Stimulated activated naive CD8-positive, alpha-beta T cell treated with anti-CD3 and anti-CD28 coated beads, Interleukin-15, Interleukin-2, amounts not matched to agents 100 ng/mL and 50 ng/mL, for 24 hours (primary cell): ENCODE results near the gene FAM53A.
"Not testable (repeated sequence)": the region's sequence is repeated elsewhere in the genome, so short reads cannot be mapped to it uniquely, and the experiment has no call there.

Experiments used
- H3K27ac Mint-ChIP-seq: one replicate; pipeline ENCODE4 v1.8.0; 2021; ENCODE audit warnings: mild to moderate bottlenecking, mixed read lengths
- H3K27me3 Mint-ChIP-seq: one replicate; pipeline ENCODE4 v1.8.0; 2021; ENCODE audit warnings: mixed read lengths
- H3K36me3 Mint-ChIP-seq: one replicate; pipeline ENCODE4 v1.8.0; 2021; ENCODE audit warnings: low read depth, mixed read lengths
- H3K4me1 Mint-ChIP-seq: one replicate; pipeline ENCODE4 v1.8.0; 2021; ENCODE audit warnings: low read depth, mixed read lengths
- H3K4me3 Mint-ChIP-seq: one replicate; pipeline ENCODE4 v1.8.0; 2021; ENCODE audit warnings: mild to moderate bottlenecking, mixed read lengths
- H3K9me3 Mint-ChIP-seq: one replicate; pipeline ENCODE4 v1.8.0; 2021; ENCODE audit warnings: mixed read lengths

FAM53A gene

GRCh38 chr4:1644891-1645657 is 39.0 kb downstream of the FAM53A start:
- H3K27me3 Mint-ChIP-seq: no peaks in the 10 kb centered on the region

GRCh38 chr4:1643971-1644735 is 40.0 kb downstream of the FAM53A start:
- H3K4me3 Mint-ChIP-seq: no peak overlapping the region
- H3K27ac Mint-ChIP-seq: no peak overlapping the region
- H3K27me3 Mint-ChIP-seq: no peaks in the 10 kb centered on the region
- no peaks in the 10 kb centered on the region for H3K4me1 Mint-ChIP-seq
- no peaks in the 10 kb centered on the region for H3K9me3 Mint-ChIP-seq
- H3K36me3 Mint-ChIP-seq: no peaks in the 10 kb centered on the region

More at GRCh38 chr4:1644891-1645657, 39.0 kb downstream of the FAM53A start:
- Mint-ChIP-seq H3K4me3 (no peak overlapping the region), H3K36me3 (no peaks in the 10 kb centered on the region), H3K4me1 (no peaks in the 10 kb centered on the region), H3K9me3 (no peaks in the 10 kb centered on the region), H3K27ac (no peak overlapping the region)

GRCh38 chr4:1642196-1642951 is 41.7 kb downstream of the FAM53A start:
- Mint-ChIP-seq H3K36me3 (no peaks in the 10 kb centered on the region), H3K9me3 (no peaks in the 10 kb centered on the region), H3K27me3 (no peaks in the 10 kb centered on the region), H3K4me1 (no peaks in the 10 kb centered on the region), H3K27ac (no peak overlapping the region), H3K4me3 (no peak overlapping the region)

GRCh38 chr4:1641671-1642070 is 42.4 kb downstream of the FAM53A start:
- Mint-ChIP-seq H3K27ac (no peak overlapping the region), H3K4me3 (no peak overlapping the region), H3K36me3 (no peaks in the 10 kb centered on the region), H3K9me3 (no peaks in the 10 kb centered on the region), H3K4me1 (no peaks in the 10 kb centered on the region), H3K27me3 (no peaks in the 10 kb centered on the region)

- H3K9me3 Mint-ChIP-seq, H3K36me3 Mint-ChIP-seq, H3K4me3 Mint-ChIP-seq, H3K4me1 Mint-ChIP-seq, H3K27me3 Mint-ChIP-seq, H3K27ac Mint-ChIP-seq: not testable (repeated sequence)
Measured at GRCh38 chr4:1640716-1641503, 43.2 kb downstream of the FAM53A start.

- H3K27me3 Mint-ChIP-seq: no peaks in the 10 kb centered on the region
- no peaks in the 10 kb centered on the region for H3K4me1 Mint-ChIP-seq
- H3K9me3 Mint-ChIP-seq: no peaks in the 10 kb centered on the region
- no peak overlapping the region for H3K27ac Mint-ChIP-seq
- no peak overlapping the region for H3K4me3 Mint-ChIP-seq
- H3K36me3 Mint-ChIP-seq: no peaks in the 10 kb centered on the region
Measured at GRCh38 chr4:1640190-1640589, 43.9 kb downstream of the FAM53A start.

GRCh38 chr4:1639299-1639868 is 44.7 kb downstream of the FAM53A start:
- no peaks in the 10 kb centered on the region for H3K9me3 Mint-ChIP-seq
- H3K36me3 Mint-ChIP-seq: no peaks in the 10 kb centered on the region
- no peak overlapping the region for H3K4me3 Mint-ChIP-seq
- no peak overlapping the region for H3K27ac Mint-ChIP-seq
- no peaks in the 10 kb centered on the region for H3K27me3 Mint-ChIP-seq
- H3K4me1 Mint-ChIP-seq: no peaks in the 10 kb centered on the region

- Mint-ChIP-seq H3K36me3 (no peaks in the 10 kb centered on the region), H3K9me3 (no peaks in the 10 kb centered on the region), H3K4me1 (no peaks in the 10 kb centered on the region), H3K27me3 (no peaks in the 10 kb centered on the region), H3K27ac (no peak overlapping the region), H3K4me3 (no peak overlapping the region)
Measured at GRCh38 chr4:1638873-1639272, 45.2 kb downstream of the FAM53A start.

GRCh38 chr4:1638272-1638598 is 45.9 kb downstream of the FAM53A start:
- Mint-ChIP-seq H3K27me3 (no peaks in the 10 kb centered on the region), H3K27ac (no peak overlapping the region), H3K4me3 (no peak overlapping the region), H3K36me3 (no peaks in the 10 kb centered on the region), H3K9me3 (no peaks in the 10 kb centered on the region), H3K4me1 (no peaks in the 10 kb centered on the region)

GRCh38 chr4:1637580-1638271 is 46.4 kb downstream of the FAM53A start:
- Mint-ChIP-seq H3K36me3 (no peaks in the 10 kb centered on the region), H3K27me3 (no peaks in the 10 kb centered on the region), H3K4me3 (no peak overlapping the region), H3K27ac (no peak overlapping the region), H3K9me3 (no peaks in the 10 kb centered on the region), H3K4me1 (no peaks in the 10 kb centered on the region)

GRCh38 chr4:1636490-1637211 is 47.5 kb downstream of the FAM53A start:
- H3K36me3 Mint-ChIP-seq: no peaks in the 10 kb centered on the region
- no peaks in the 10 kb centered on the region for H3K9me3 Mint-ChIP-seq
- no peaks in the 10 kb centered on the region for H3K4me1 Mint-ChIP-seq
- H3K4me3 Mint-ChIP-seq: no peak overlapping the region
- no peaks in the 10 kb centered on the region for H3K27me3 Mint-ChIP-seq
- no peak overlapping the region for H3K27ac Mint-ChIP-seq

GRCh38 chr4:1635464-1635863 is 48.6 kb downstream of the FAM53A start:
- no peak overlapping the region for H3K27ac Mint-ChIP-seq
- H3K36me3 Mint-ChIP-seq: no peaks in the 10 kb centered on the region

GRCh38 chr4:1633993-1634392 is 50.1 kb downstream of the FAM53A start:
- H3K4me1 Mint-ChIP-seq: no peaks in the 10 kb centered on the region
- H3K9me3 Mint-ChIP-seq: no peaks in the 10 kb centered on the region
- no peaks in the 10 kb centered on the region for H3K36me3 Mint-ChIP-seq
- no peak overlapping the region for H3K27ac Mint-ChIP-seq
- H3K27me3 Mint-ChIP-seq: no peaks in the 10 kb centered on the region
- H3K4me3 Mint-ChIP-seq: no peak overlapping the region

More at GRCh38 chr4:1635464-1635863, 48.6 kb downstream of the FAM53A start:
- H3K9me3 Mint-ChIP-seq: no peaks in the 10 kb centered on the region
- no peak overlapping the region for H3K4me3 Mint-ChIP-seq
- H3K27me3 Mint-ChIP-seq: no peaks in the 10 kb centered on the region
- H3K4me1 Mint-ChIP-seq: no peaks in the 10 kb centered on the region
